Endothelial cell of umbilical vein (primary cell): ENCODE results near the gene STX12. TPM values are rescaled to one million over a fixed set of nuclear protein-coding genes. Genes with fewer than 3 reads are reported as not detected.

Experiments
- BruUV-seq: library from RNA; stranded (reverse); fragments of 400-500 nt; replicated peaks from 2 replicates; lab custom pipeline; 2021; lab: Mats Ljungman, UMichigan
- CTCF ChIA-PET: fragments of 300-600, 350-600 bp; sonication (Branson Sonifier 250); formaldehyde crosslinking; loops from one replicate; lab custom pipeline; 2021; ENCODE audit warnings: antibody characterized with exemption, inconsistent platforms; lab: Charles Lee
- POLR2A ChIA-PET: fragments of 300-600, 350-600 bp; sonication (Branson Sonifier 250); formaldehyde crosslinking; loops from one replicate; lab custom pipeline; 2021; ENCODE audit warnings: antibody characterized with exemption, inconsistent platforms; lab: Charles Lee
- DNase-seq: peaks from one replicate; pipeline ENCODE4 v3.0.0-alpha.2; 2011; ENCODE audit warnings: low read depth, low spot score
- FAIRE-seq: peaks from 2 replicates; lab custom pipeline; 2011; peaks lifted over from hg19 to GRCh38; lab: Jason Lieb, UNC
- H2AFZ ChIP-seq: 2 replicates; pipeline ENCODE4 v1.6.0; 2012; ENCODE audit warnings: low read depth, low read length, control low read depth, inconsistent platforms
- H3K27ac ChIP-seq: 2 replicates; pipeline ENCODE4 v1.5.1; 2011; ENCODE audit warnings: low read depth, mild to moderate bottlenecking, control low read depth, low read length, moderate library complexity; ENCODE audit not compliant: insufficient read depth
- H3K27me3 ChIP-seq, 2 experiments: 2 replicates each; pipeline versions ENCODE4 v1.6.0 to v1.6.1; 2011; ENCODE audit warnings: low read length in 2 of 2, mixed read lengths in 1 of 2; ENCODE audit not compliant: control insufficient read depth in 2 of 2, insufficient read depth in 2 of 2
- H3K36me3 ChIP-seq, 2 experiments: 2 replicates in 1 of 2; 3 replicates in 1 of 2; pipeline ENCODE4 v1.5.1; 2011; ENCODE audit warnings: low read length in 2 of 2, mild to moderate bottlenecking in 1 of 2, moderate library complexity in 1 of 2; ENCODE audit not compliant: control insufficient read depth in 2 of 2, insufficient read depth in 2 of 2; ENCODE audit errors: extremely low read depth in 1 of 2
- H3K4me1 ChIP-seq: 3 replicates; pipeline ENCODE4 v1.5.1; 2011; ENCODE audit warnings: mild to moderate bottlenecking, low read length; ENCODE audit not compliant: control insufficient read depth, insufficient read depth; ENCODE audit errors: extremely low read depth
- H3K4me2 ChIP-seq: 2 replicates; pipeline ENCODE4 v1.6.1; 2011; ENCODE audit warnings: low read length, control low read depth, mixed read lengths; ENCODE audit not compliant: insufficient read depth
- H3K4me3 ChIP-seq, 3 experiments: fragments of 200-600 bp in 1 of 3; sonication (generic), shearing (Covaris generic) in 1 of 3; replicated peaks in 1 of 3; 2 replicates each; pipeline ENCODE4 v1.5.1; 2011 to 2016; ENCODE audit warnings: control low read depth in 3 of 3, low read length in 3 of 3, mild to moderate bottlenecking in 2 of 3, inconsistent platforms in 1 of 3, low read depth in 1 of 3, moderate library complexity in 1 of 3; ENCODE audit not compliant: insufficient read depth in 1 of 3
- H3K79me2 ChIP-seq: 2 replicates; pipeline ENCODE4 v1.6.0; 2012; ENCODE audit warnings: low read length, inconsistent platforms; ENCODE audit not compliant: control insufficient read depth, insufficient read depth
- H3K9ac ChIP-seq: replicated peaks from 2 replicates; pipeline ENCODE3; 2011; ENCODE audit warnings: low read length, control low read depth; ENCODE audit not compliant: insufficient read depth; ENCODE audit errors: extremely low read depth
- H3K9me1 ChIP-seq: replicated peaks from 3 replicates; pipeline ENCODE4 v1.6.0; 2011; ENCODE audit warnings: mild to moderate bottlenecking, low read length; ENCODE audit not compliant: control insufficient read depth, insufficient read depth; ENCODE audit errors: extremely low read depth
- H3K9me3 ChIP-seq: replicated peaks from 2 replicates; pipeline ENCODE4 v1.5.1; 2012; ENCODE audit warnings: low read length, inconsistent platforms; ENCODE audit not compliant: control insufficient read depth, insufficient read depth
- H4K20me1 ChIP-seq: replicated peaks from 2 replicates; pipeline ENCODE3; 2011; ENCODE audit warnings: mild to moderate bottlenecking, low read length; ENCODE audit not compliant: control insufficient read depth, insufficient read depth; ENCODE audit errors: extremely low read depth
- CTCF ChIP-seq, 2 donors: IDR thresholded peaks; 1 replicate in 1 of 2; 2 replicates in 1 of 2; pipeline ENCODE4 v1.5.1; 2011; ENCODE audit warnings: low read length in 2 of 2, mild to moderate bottlenecking in 2 of 2, moderate library complexity in 2 of 2, control low read depth in 1 of 2, inconsistent platforms in 1 of 2, low read depth in 1 of 2; ENCODE audit not compliant: insufficient read depth in 1 of 2; ENCODE audit errors: extremely low read depth in 1 of 2
- EZH2 ChIP-seq: IDR thresholded peaks from 2 replicates; pipeline ENCODE4 v1.6.1; 2012; ENCODE audit warnings: borderline replicate concordance, low read depth, mild to moderate bottlenecking, moderate library complexity, low read length, inconsistent platforms; ENCODE audit not compliant: severe bottlenecking
- FOS ChIP-seq: IDR thresholded peaks from 2 replicates; pipeline ENCODE4 v1.6.1; 2011; ENCODE audit warnings: mild to moderate bottlenecking, low read length, moderate library complexity, borderline replicate concordance; ENCODE audit not compliant: insufficient read depth
- GATA2 ChIP-seq: IDR thresholded peaks from 2 replicates; pipeline ENCODE4 v1.7.0; 2011; ENCODE audit warnings: low read depth, mild to moderate bottlenecking, moderate library complexity, mixed read lengths, low read length; ENCODE audit not compliant: insufficient read length, insufficient read depth
- JUN ChIP-seq: IDR thresholded peaks from 2 replicates; pipeline ENCODE4 v1.6.1; 2011; ENCODE audit warnings: borderline replicate concordance, low read depth; ENCODE audit not compliant: insufficient read length, insufficient read depth
- MAX ChIP-seq: IDR thresholded peaks from 2 replicates; pipeline ENCODE4 v1.6.1; 2011; ENCODE audit not compliant: insufficient read depth, insufficient read length
- MYC ChIP-seq: IDR thresholded peaks from one replicate; pipeline ENCODE4 v1.6.1; 2011; ENCODE audit warnings: mild to moderate bottlenecking, low read depth, low read length
- POLR2A ChIP-seq: IDR thresholded peaks from 2 replicates; pipeline ENCODE4 v1.6.1; 2012; ENCODE audit warnings: low read depth, mild to moderate bottlenecking, control low read depth, low read length
- POLR2AphosphoS5 ChIP-seq: IDR thresholded peaks from 2 replicates; pipeline ENCODE4 v1.6.1; 2012; ENCODE audit warnings: low read depth, mild to moderate bottlenecking, control low read depth, low read length, moderate library complexity; ENCODE audit not compliant: insufficient read depth
- dilution Hi-C: fragments of 300-500 bp; cut with MboI; formaldehyde crosslinking; loops from one replicate; pipeline ENCODE4 v1.15.0; 2019; ENCODE audit warnings: low sequenced_read_pairs; ENCODE audit not compliant: extremely low pct_ligation_motif_present
- intact Hi-C: fragments of 100-400 bp; cut with micrococcal nuclease; formaldehyde crosslinking; loops from one replicate; pipeline ENCODE4 v1.10.0; 2022
- polyA plus RNA-seq, 4 experiments: library from polyadenylated mRNA; depleted of rRNA in 3 of 4; stranded (reverse) in 3 of 4; unstranded in 1 of 4; fragments of >200 nt; gene quantifications; 2 replicates each; pipeline versions ENCODE4 v1.2.1 to v1.2.3, GENCODE V29; 2011 to 2012; ENCODE audit warnings: missing spikeins in 1 of 4
- total RNA-seq: library from RNA; stranded (reverse); gene quantifications from 2 replicates; pipeline ENCODE4 v1.2.3, GENCODE V29; 2021

STX12 gene
- total and polyA plus RNA-seq, 2 donors (not counting 3 experiments of a cell fraction or from before 2014, with no cell fraction given) = 28.7 to 90.3 TPM

GRCh38 chr1:27868932-27869718 is 96.1 kb downstream of the STX12 start:
- FAIRE-seq = no peak
- CTCF ChIA-PET = interaction anchor here (1.1 kb wide), 1 partner anchor 40 kb away, joined by 3 read pairs; no protein-coding TSS in a partner anchor
- H3K9me3 ChIP-seq = no peaks in the 10 kb centered on the region
- no peaks in the 10 kb centered on the region for H3K9me1 ChIP-seq
- TF ChIP-seq EZH2 (no peak), FOS (no peak), MYC (no peak), MAX (no peak), CTCF (IDR thresholded peaks at IDR 0.05; ENCODE audit: extremely low read depth in 1 of 2, insufficient read depth in 1 of 2, low read depth in 1 of 2, low read length in 2 of 2) (no peak), GATA2 (no peak), POLR2A (no peak), JUN (no peak), POLR2AphosphoS5 (no peak)
- H2AFZ ChIP-seq = peak overlapping the region; percentile 12
- dilution Hi-C loops = no loop called here
- no peak overlapping the region for H3K4me3 ChIP-seq
- H3K4me1 ChIP-seq = peaks cover 7% of the 10 kb centered on the region
- no peak overlapping the region for H3K9ac ChIP-seq
- H4K20me1 ChIP-seq = no peaks in the 10 kb centered on the region
- H3K4me2 ChIP-seq = no peak overlapping the region
- no peaks in the 10 kb centered on the region for H3K79me2 ChIP-seq
- peak; percentile 33 for DNase-seq
- intact Hi-C loops = no loop called here
- H3K27ac ChIP-seq = no peak overlapping the region
- no TSS peak for BruUV-seq
- H3K36me3 ChIP-seq = no peaks in the 10 kb centered on the region
- POLR2A ChIA-PET = no interaction called here
- H3K27me3 ChIP-seq = no peaks in the 10 kb centered on the region
